ENCODE results near the gene CERS6.

- TF ChIP-seq, protein P1, sequence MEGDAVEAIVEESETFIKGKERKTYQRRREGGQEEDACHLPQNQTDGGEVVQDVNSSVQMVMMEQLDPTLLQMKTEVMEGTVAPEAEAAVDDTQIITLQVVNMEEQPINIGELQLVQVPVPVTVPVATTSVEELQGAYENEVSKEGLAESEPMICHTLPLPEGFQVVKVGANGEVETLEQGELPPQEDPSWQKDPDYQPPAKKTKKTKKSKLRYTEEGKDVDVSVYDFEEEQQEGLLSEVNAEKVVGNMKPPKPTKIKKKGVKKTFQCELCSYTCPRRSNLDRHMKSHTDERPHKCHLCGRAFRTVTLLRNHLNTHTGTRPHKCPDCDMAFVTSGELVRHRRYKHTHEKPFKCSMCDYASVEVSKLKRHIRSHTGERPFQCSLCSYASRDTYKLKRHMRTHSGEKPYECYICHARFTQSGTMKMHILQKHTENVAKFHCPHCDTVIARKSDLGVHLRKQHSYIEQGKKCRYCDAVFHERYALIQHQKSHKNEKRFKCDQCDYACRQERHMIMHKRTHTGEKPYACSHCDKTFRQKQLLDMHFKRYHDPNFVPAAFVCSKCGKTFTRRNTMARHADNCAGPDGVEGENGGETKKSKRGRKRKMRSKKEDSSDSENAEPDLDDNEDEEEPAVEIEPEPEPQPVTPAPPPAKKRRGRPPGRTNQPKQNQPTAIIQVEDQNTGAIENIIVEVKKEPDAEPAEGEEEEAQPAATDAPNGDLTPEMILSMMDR (IDR thresholded peaks at IDR 0.05), result no peak
- no peak for TF ChIP-seq POLR2AphosphoS5 (IDR thresholded peaks at IDR 0.05)
Measured at GRCh38 chr2:168571061-168571460, 115.0 kb downstream of the CERS6 start.

Measured in breast epithelium (tissue), 3 donors.